Measurements from ENCODE around the gene ANKRD52.

- TF ChIP-seq, protein P1, sequence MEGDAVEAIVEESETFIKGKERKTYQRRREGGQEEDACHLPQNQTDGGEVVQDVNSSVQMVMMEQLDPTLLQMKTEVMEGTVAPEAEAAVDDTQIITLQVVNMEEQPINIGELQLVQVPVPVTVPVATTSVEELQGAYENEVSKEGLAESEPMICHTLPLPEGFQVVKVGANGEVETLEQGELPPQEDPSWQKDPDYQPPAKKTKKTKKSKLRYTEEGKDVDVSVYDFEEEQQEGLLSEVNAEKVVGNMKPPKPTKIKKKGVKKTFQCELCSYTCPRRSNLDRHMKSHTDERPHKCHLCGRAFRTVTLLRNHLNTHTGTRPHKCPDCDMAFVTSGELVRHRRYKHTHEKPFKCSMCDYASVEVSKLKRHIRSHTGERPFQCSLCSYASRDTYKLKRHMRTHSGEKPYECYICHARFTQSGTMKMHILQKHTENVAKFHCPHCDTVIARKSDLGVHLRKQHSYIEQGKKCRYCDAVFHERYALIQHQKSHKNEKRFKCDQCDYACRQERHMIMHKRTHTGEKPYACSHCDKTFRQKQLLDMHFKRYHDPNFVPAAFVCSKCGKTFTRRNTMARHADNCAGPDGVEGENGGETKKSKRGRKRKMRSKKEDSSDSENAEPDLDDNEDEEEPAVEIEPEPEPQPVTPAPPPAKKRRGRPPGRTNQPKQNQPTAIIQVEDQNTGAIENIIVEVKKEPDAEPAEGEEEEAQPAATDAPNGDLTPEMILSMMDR (IDR thresholded peaks at IDR 0.05) = no peak
- no peak for TF ChIP-seq ZFX (IDR thresholded peaks at IDR 0.05; ENCODE audit: borderline replicate concordance)
Measured at GRCh38 chr12:56222531-56222895, 35.7 kb downstream of the ANKRD52 start.

Data from 22Rv1 (cell line).